HepG2 (cell line): ENCODE data around the gene LGR6. TPM values are rescaled to one million over a fixed set of nuclear protein-coding genes. Genes with fewer than 3 reads are reported as not detected.

Experiments
- ATAC-seq: fragments of 200-7000 bp; cut with Tn5 transposase; 3 replicates; pipeline ENCODE4 v1.9.1; 2020; ENCODE audit warnings: mild to moderate bottlenecking, moderate library complexity
- BruUV-seq: library from RNA; stranded (reverse); fragments of 400-500 nt; replicated peaks from 2 replicates; lab custom pipeline; 2021; lab: Mats Ljungman, UMichigan
- CTCF ChIA-PET: fragments of 300-600 bp; formaldehyde crosslinking; extraction: SDS; loops from one replicate; lab custom pipeline; 2021; ENCODE audit warnings: low total read pairs, inconsistent platforms, low intra/inter-chr PET ratio; lab: Yijun Ruan, JAX
- POLR2A ChIA-PET: fragments of 350-600 bp; sonication (Branson Sonifier 250); formaldehyde crosslinking; loops from one replicate; lab custom pipeline; 2020; ENCODE audit warnings: antibody characterized with exemption, inconsistent platforms; lab: Yijun Ruan, JAX
- DNase-seq: peaks from one replicate; pipeline ENCODE4 v3.0.0-alpha.2; 2015; ENCODE audit warnings: low spot score
- FAIRE-seq: peaks from 3 replicates; lab custom pipeline; 2011; peaks lifted over from hg19 to GRCh38; lab: Jason Lieb, UNC
- H2AFZ ChIP-seq: one replicate; pipeline ENCODE4 v1.6.1; 2011; ENCODE audit warnings: low read length, inconsistent platforms
- H3K27ac ChIP-seq: fragments of 300-600 bp; 3 replicates; pipeline ENCODE4 v1.8.0; 2011; ENCODE audit warnings: mixed run types, mild to moderate bottlenecking, mixed read lengths, low read length, inconsistent platforms; ENCODE audit not compliant: insufficient read depth; ENCODE audit errors: extremely low read length
- H3K27me3 ChIP-seq, 2 experiments: fragments of 200-600 bp in 1 of 2; 2 replicates in 1 of 2; 3 replicates in 1 of 2; pipeline versions ENCODE4 v1.6.0 to v1.8.0; 2011; ENCODE audit warnings: low read length in 2 of 2, mild to moderate bottlenecking in 2 of 2, moderate library complexity in 2 of 2, inconsistent platforms in 1 of 2; ENCODE audit not compliant: insufficient read depth in 2 of 2, control insufficient read depth in 1 of 2
- H3K36me3 ChIP-seq, 2 experiments: fragments of 200-600 bp in 1 of 2; replicated peaks in 1 of 2; 2 replicates in 1 of 2; 3 replicates in 1 of 2; pipeline versions ENCODE4 v1.5.1 to v1.8.0; 2011; ENCODE audit warnings: low read length in 2 of 2, inconsistent platforms in 1 of 2; ENCODE audit not compliant: insufficient read depth in 2 of 2, control insufficient read depth in 1 of 2
- H3K4me1 ChIP-seq: 2 replicates; pipeline ENCODE4 v1.5.1; 2012; ENCODE audit warnings: low read length, inconsistent platforms; ENCODE audit not compliant: insufficient read depth
- H3K4me2 ChIP-seq: 2 replicates; pipeline ENCODE4 v1.6.0; 2011; ENCODE audit warnings: low read depth, low read length, inconsistent platforms
- H3K4me3 ChIP-seq, 3 experiments: fragments of 200-600 bp in 1 of 3; sonication (generic), shearing (Covaris generic) in 1 of 3; replicated peaks in 1 of 3; 2 replicates each; pipeline ENCODE4 v1.5.1; 2011 to 2016; ENCODE audit warnings: low read length in 3 of 3, inconsistent platforms in 2 of 3, low read depth in 2 of 3, mild to moderate bottlenecking in 2 of 3, control low read depth in 1 of 3, mixed read lengths in 1 of 3; ENCODE audit not compliant: insufficient read depth in 1 of 3
- H3K79me2 ChIP-seq: one replicate; pipeline ENCODE4 v1.6.1; 2011; ENCODE audit warnings: low read length, inconsistent platforms; ENCODE audit not compliant: insufficient read depth
- H3K9ac ChIP-seq: 2 replicates; pipeline ENCODE4 v1.6.0; 2011; ENCODE audit warnings: mild to moderate bottlenecking, low read depth, low read length, inconsistent platforms; ENCODE audit not compliant: insufficient read depth
- H3K9me3 ChIP-seq: 2 replicates; pipeline ENCODE4 v1.5.1; 2012; ENCODE audit warnings: mild to moderate bottlenecking, low read length
- H4K20me1 ChIP-seq: 2 replicates; pipeline ENCODE4 v1.6.0; 2011; ENCODE audit warnings: inconsistent platforms, mild to moderate bottlenecking, low read length, moderate library complexity; ENCODE audit not compliant: insufficient read depth
- FOXK1 ChIP-seq: sonication (generic); formaldehyde crosslinking; IDR thresholded peaks from 2 replicates; pipeline ENCODE4 v1.4.0; 2020; ENCODE audit warnings: low read depth, missing genetic modification reagents, borderline replicate concordance
- HNF4A ChIP-seq: sonication (generic); formaldehyde crosslinking; IDR thresholded peaks from 2 replicates; pipeline ENCODE4 v1.4.0; 2020; ENCODE audit warnings: missing genetic modification reagents
- MATR3 ChIP-seq: sonication (generic); formaldehyde crosslinking; IDR thresholded peaks from 2 replicates; pipeline ENCODE4 v1.4.0; 2020; ENCODE audit warnings: missing genetic modification reagents
- PPARG ChIP-seq: conservative IDR thresholded peaks from 2 replicates; pipeline ENCODE4 v1.6.1; 2016; ENCODE audit warnings: missing biosample characterization, missing genetic modification reagents
- REPIN1 ChIP-seq: sonication (generic); formaldehyde crosslinking; IDR thresholded peaks from 2 replicates; pipeline ENCODE4 v1.8.0; 2022; ENCODE audit warnings: missing genetic modification reagents, low read depth, mild to moderate bottlenecking, borderline replicate concordance
- SRSF4 ChIP-seq: fragments of 200-400 bp; formaldehyde crosslinking; IDR thresholded peaks from one replicate; pipeline ENCODE4 v1.6.1; 2018; ENCODE audit warnings: mild to moderate bottlenecking, low read depth, low read length, moderate library complexity; ENCODE audit not compliant: poor library complexity, severe bottlenecking
- TMF1 ChIP-seq: sonication (generic); formaldehyde crosslinking; IDR thresholded peaks from 2 replicates; pipeline ENCODE4 v1.8.1; 2022; ENCODE audit warnings: low read depth, missing genetic modification reagents
- U2AF1 ChIP-seq: fragments of 200-400 bp; formaldehyde crosslinking; optimal IDR thresholded peaks from 2 replicates; pipeline ENCODE3; 2017; ENCODE audit warnings: mild to moderate bottlenecking, low read depth, low read length
- ZMYM3 ChIP-seq: sonication (generic); formaldehyde crosslinking; IDR thresholded peaks from 2 replicates; pipeline ENCODE4 v1.5.1; 2020; ENCODE audit warnings: mild to moderate bottlenecking, missing genetic modification reagents
- ZNF205 ChIP-seq: IDR thresholded peaks from 2 replicates; pipeline ENCODE4 v1.6.1; 2018; ENCODE audit warnings: missing biosample characterization, missing genetic modification reagents
- ZNF256 ChIP-seq: sonication (generic); formaldehyde crosslinking; conservative IDR thresholded peaks from 2 replicates; pipeline ENCODE4 v1.4.0; 2020; ENCODE audit warnings: missing genetic modification reagents
- ZNF3 ChIP-seq: IDR thresholded peaks from 2 replicates; pipeline ENCODE4 v1.7.0; 2017; ENCODE audit warnings: inconsistent platforms
- ZNF468 ChIP-seq: sonication (generic); formaldehyde crosslinking; IDR thresholded peaks from 2 replicates; pipeline ENCODE4 v1.8.0; 2022; ENCODE audit warnings: mild to moderate bottlenecking, moderate library complexity, missing genetic modification reagents
- WGBS: methylation state at CpG from one replicate; pipeline ENCODE4 v1.1.6; 2017; ENCODE audit warnings: low lambda C conversion rate; 5-methylcytosine and 5-hydroxymethylcytosine counted together
- in situ Hi-C: cut with HindIII; loops from 2 replicates; pipeline ENCODE4 v1.10.0; 2017; ENCODE audit warnings: low pct_unique_long_range_greater_than_20kb; ENCODE audit not compliant: extremely low pct_ligation_motif_present
- intact Hi-C: fragments of 100-400 bp; cut with micrococcal nuclease; formaldehyde crosslinking; loops from one replicate; pipeline ENCODE4 v1.10.0; 2022; ENCODE audit not compliant: unreplicated experiment
- polyA plus RNA-seq, 8 experiments: library from polyadenylated mRNA; depleted of rRNA in 3 of 8; stranded (reverse) in 7 of 8; unstranded in 1 of 8; fragments of >200 nt; fragmentation: Illumina TruSeq in 4 of 8; extraction: Trizol in 4 of 8; gene quantifications; 2 replicates each; pipeline versions ENCODE4 v1.2.1 to v1.2.3, GENCODE V29; 2011 to 2016; ENCODE audit warnings: low read depth in 4 of 8, missing spikeins in 1 of 8, mixed read lengths in 1 of 8; ENCODE audit not compliant: insufficient read depth in 1 of 8
- total RNA-seq, 5 experiments: library from RNA; depleted of rRNA; stranded (reverse); fragments of >200 nt; fragmentation: Illumina TruSeq; extraction: Trizol; gene quantifications; 2 replicates each; pipeline ENCODE4 v1.2.3, GENCODE V29; 2016; ENCODE audit warnings: low read depth in 1 of 5
- TF ChIP-seq, protein P1 (sequence below): sonication (generic); formaldehyde crosslinking; IDR thresholded peaks from 2 replicates; pipeline ENCODE4 v1.8.1; 2023; ENCODE audit warnings: missing genetic modification reagents, inconsistent platforms, borderline replicate concordance
- TF ChIP-seq, protein P2 (sequence below): IDR thresholded peaks from 2 replicates; pipeline ENCODE4 v1.6.1; 2016

The LGR6 gene
- total and polyA plus RNA-seq, 2 of the 13 experiments (the other 11 are each of a cell fraction or from before 2014, with no cell fraction given): 0.07 TPM; not detected in 1

- no peak overlapping the region for H3K27ac ChIP-seq
- no peak for DNase-seq
- no peak overlapping the region for H2AFZ ChIP-seq
- no peak overlapping the region for H3K4me2 ChIP-seq
- ChIA-PET CTCF (no interaction called here), POLR2A (no interaction called here)
- BruUV-seq: no TSS peak
- H3K4me1 ChIP-seq: no peaks in the 10 kb centered on the region
- 43% methylated on average over 11 of the region's 16 CpGs for WGBS
- intact Hi-C loops (no loop called here), in situ Hi-C loops (loop anchor here (10.0 kb wide), 1 partner anchor 516 kb away; the partner anchor contains the start of gene SYT2)
- no peak for FAIRE-seq
- H3K27me3 ChIP-seq: peaks cover 5 to 29% of the 10 kb centered on the region in 2 experiments; a peak in 4 of 5 replicates
- H3K9me3 ChIP-seq: no peaks in the 10 kb centered on the region
- no peaks in the 10 kb centered on the region for H3K36me3 ChIP-seq
- ATAC-seq: no peak
- H4K20me1 ChIP-seq: no peaks in the 10 kb centered on the region
- no peak overlapping the region for H3K9ac ChIP-seq
- no peaks in the 10 kb centered on the region for H3K79me2 ChIP-seq
- H3K4me3 ChIP-seq: no peak overlapping the region
- no peak for TF ChIP-seq ZMYM3 (CRISPR knock-in tag)
- no peak for TF ChIP-seq ZNF3 (CRISPR knock-in tag)
- no peak for TF ChIP-seq MATR3 (CRISPR knock-in tag)
- TF ChIP-seq REPIN1 (CRISPR knock-in tag): no peak
- no peak for TF ChIP-seq ZNF468
- TF ChIP-seq, protein P1, sequence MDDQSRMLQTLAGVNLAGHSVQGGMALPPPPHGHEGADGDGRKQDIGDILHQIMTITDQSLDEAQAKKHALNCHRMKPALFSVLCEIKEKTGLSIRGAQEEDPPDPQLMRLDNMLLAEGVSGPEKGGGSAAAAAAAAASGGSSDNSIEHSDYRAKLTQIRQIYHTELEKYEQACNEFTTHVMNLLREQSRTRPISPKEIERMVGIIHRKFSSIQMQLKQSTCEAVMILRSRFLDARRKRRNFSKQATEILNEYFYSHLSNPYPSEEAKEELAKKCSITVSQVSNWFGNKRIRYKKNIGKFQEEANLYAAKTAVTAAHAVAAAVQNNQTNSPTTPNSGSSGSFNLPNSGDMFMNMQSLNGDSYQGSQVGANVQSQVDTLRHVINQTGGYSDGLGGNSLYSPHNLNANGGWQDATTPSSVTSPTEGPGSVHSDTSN: no peak
- TF ChIP-seq SRSF4: no peak
- no peak for TF ChIP-seq FOXK1 (CRISPR knock-in tag)
- TF ChIP-seq HNF4A: no peak
- TF ChIP-seq ZNF256 (CRISPR knock-in tag): no peak
- no peak for TF ChIP-seq ZNF205 (CRISPR knock-in tag)
- TF ChIP-seq PPARG (CRISPR knock-in tag): no peak
- TF ChIP-seq TMF1: no peak
- TF ChIP-seq, protein P2, sequence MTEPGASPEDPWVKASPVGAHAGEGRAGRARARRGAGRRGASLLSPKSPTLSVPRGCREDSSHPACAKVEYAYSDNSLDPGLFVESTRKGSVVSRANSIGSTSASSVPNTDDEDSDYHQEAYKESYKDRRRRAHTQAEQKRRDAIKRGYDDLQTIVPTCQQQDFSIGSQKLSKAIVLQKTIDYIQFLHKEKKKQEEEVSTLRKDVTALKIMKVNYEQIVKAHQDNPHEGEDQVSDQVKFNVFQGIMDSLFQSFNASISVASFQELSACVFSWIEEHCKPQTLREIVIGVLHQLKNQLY (CRISPR knock-in tag): no peak
- TF ChIP-seq U2AF1: no peak
These were observed 5.7 kb downstream of the LGR6 start for GRCh38 chr1:202199040-202199889.
